Astrocyte of the cerebellum (primary cell): ENCODE measurements around the gene DNAJC1.

Experiments
- DNase-seq: peaks from one replicate; pipeline ENCODE4 v3.0.0-alpha.2; 2011; ENCODE audit warnings: low read depth
- H3K4me3 ChIP-seq: 2 replicates; pipeline ENCODE4 v1.5.1; 2011; ENCODE audit warnings: mild to moderate bottlenecking, low read depth, low read length, moderate library complexity
- CTCF ChIP-seq: IDR thresholded peaks from 2 replicates; pipeline ENCODE4 v1.5.1; 2012; ENCODE audit warnings: low read length, low read depth, moderate library complexity, mild to moderate bottlenecking; ENCODE audit errors: missing control alignments
- in situ Hi-C: cut with HindIII; loops from 2 replicates; pipeline ENCODE4 v1.10.0; 2017; ENCODE audit warnings: low sequenced_read_pairs

DNAJC1 gene

GRCh38 chr10:21749788-21750187 lies 253.7 kb downstream of the DNAJC1 start:
- H3K4me3 ChIP-seq = no peak overlapping the region
- TF ChIP-seq CTCF = no peak
- DNase-seq = no peak
- in situ Hi-C loops = no loop called here

GRCh38 chr10:21747809-21748208 lies 255.7 kb downstream of the DNAJC1 start:
- no peak for DNase-seq
- in situ Hi-C loops = no loop called here
- no peak for TF ChIP-seq CTCF
- no peak overlapping the region for H3K4me3 ChIP-seq

DNA sequence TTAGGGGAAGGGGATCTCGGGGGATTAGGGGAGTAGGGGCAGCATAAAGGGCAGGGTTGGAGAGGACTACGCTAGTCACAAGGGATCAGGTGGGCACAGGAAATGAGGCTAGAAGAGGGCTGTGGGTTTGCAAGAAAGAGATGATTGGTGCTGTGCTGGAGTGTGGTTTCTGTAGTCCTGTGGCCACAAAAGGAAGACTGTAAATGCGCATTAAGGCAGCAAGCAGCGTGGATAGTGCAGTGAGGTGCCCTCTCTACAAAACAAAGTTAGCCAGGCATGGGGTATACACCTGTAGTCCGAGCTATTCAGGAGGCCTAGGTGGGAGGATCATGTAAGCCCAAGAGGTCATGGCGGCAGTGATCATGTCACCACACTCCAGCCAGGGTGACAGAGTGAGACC lies 257.4 kb downstream of the DNAJC1 start:
- no peak for DNase-seq
- no peak overlapping the region for H3K4me3 ChIP-seq
- in situ Hi-C loops = no loop called here
- TF ChIP-seq CTCF = no peak

GRCh38 chr10:21744223-21744622 lies 259.3 kb downstream of the DNAJC1 start:
- TF ChIP-seq CTCF = no peak
- no peak for DNase-seq

DNA sequence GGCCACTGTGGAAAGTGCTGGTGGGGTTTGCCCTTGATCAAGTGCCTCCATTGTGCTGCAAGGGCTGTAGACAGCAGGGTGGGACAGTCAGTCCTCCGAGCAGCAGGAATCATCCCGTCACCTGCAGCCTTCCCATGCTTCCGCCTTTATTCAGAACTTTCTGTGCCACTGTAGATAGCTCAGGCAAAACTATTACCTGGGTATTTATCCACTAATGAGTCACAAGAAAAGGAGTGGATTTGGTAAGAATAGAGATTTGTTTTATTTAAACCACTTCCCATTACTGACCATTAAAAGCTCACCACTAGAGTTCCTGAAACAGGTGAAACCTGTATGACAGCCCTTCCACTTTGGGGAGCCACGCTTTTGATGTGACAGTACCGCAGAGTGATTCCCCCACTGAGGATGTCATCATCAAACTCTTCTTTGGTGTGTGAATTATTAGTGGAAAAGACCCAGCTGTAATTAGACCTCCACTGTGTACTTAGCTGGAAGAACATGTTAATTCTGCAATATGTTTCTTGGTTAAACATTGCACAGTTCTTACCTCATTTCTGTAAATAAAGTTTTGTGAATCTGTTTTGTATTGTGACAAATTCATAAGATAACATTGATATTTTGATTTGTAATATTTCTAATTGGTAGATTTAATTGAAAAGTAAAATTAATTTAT lies 260.7 kb downstream of the DNAJC1 start:
- in situ Hi-C loops = no loop called here
- DNase-seq = no peak
- TF ChIP-seq CTCF = no peak

More at GRCh38 chr10:21744223-21744622, 259.3 kb downstream of the DNAJC1 start:
- H3K4me3 ChIP-seq = no peak overlapping the region
- in situ Hi-C loops = no loop called here

DNA sequence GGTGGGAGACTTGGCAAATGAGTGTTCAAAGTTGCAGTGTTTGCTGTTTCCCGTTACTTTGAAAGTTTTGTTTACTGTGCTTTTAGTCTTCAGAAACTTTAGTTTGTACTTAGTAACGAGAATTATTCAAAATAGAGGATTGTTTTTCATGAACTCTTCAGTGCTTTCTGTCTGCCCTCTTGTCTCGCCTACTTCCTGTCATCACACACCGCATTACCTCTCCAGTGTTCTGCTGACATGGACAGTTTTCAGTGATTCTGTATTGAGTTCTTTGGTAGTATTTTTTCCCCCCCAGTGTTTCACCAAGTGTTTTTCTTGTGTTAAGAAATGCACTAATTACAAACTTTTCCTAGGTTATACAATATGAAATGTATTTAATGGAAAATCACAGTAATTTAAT lies 262.5 kb downstream of the DNAJC1 start:
- TF ChIP-seq CTCF = no peak
- in situ Hi-C loops = no loop called here
- no peak for DNase-seq
- no peak overlapping the region for H3K4me3 ChIP-seq

More for the DNA sequence above, 260.7 kb downstream of the DNAJC1 start:
- no peak overlapping the region for H3K4me3 ChIP-seq
